Parathyroid adenoma (tissue), 2 donors: Measurements from ENCODE around the gene CRTC2.

ENCODE experiments used
- H2AFZ ChIP-seq: fragments of 300-600 bp; sonication (generic); one replicate; pipeline ENCODE4 v1.7.0; 2017; ENCODE audit warnings: antibody characterized with exemption, mild to moderate bottlenecking
- H3K27ac ChIP-seq: fragments of 300-600 bp; sonication (generic); one replicate; pipeline ENCODE4 v1.7.0; 2017
- H3K27me3 ChIP-seq: fragments of 300-600 bp; sonication (generic); one replicate; pipeline ENCODE4 v1.7.0; 2017; ENCODE audit warnings: low read length; ENCODE audit not compliant: control insufficient read depth, insufficient read depth
- H3K36me3 ChIP-seq: fragments of 300-600 bp; sonication (generic); one replicate; pipeline ENCODE4 v1.7.0; 2017; ENCODE audit warnings: low read length; ENCODE audit not compliant: control insufficient read depth, insufficient read depth
- H3K4me1 ChIP-seq: fragments of 300-600 bp; sonication (generic); one replicate; pipeline ENCODE4 v1.7.0; 2017; ENCODE audit warnings: control low read depth
- H3K4me2 ChIP-seq: fragments of 300-600 bp; sonication (generic); one replicate; pipeline ENCODE4 v1.7.0; 2017; ENCODE audit warnings: low read length
- H3K4me3 ChIP-seq: fragments of 300-600 bp; sonication (generic); one replicate; pipeline ENCODE4 v1.7.0; 2017; ENCODE audit warnings: low read depth, low read length
- H3K79me2 ChIP-seq: fragments of 300-600 bp; sonication (generic); one replicate; pipeline ENCODE4 v1.7.0; 2017; ENCODE audit warnings: control low read depth
- H3K9ac ChIP-seq: fragments of 300-600 bp; sonication (generic); one replicate; pipeline ENCODE4 v1.7.0; 2017; ENCODE audit warnings: mild to moderate bottlenecking
- H3K9me3 ChIP-seq: fragments of 300-600 bp; sonication (generic); one replicate; pipeline ENCODE4 v1.7.0; 2017; ENCODE audit warnings: low read length; ENCODE audit not compliant: control insufficient read depth
- TF ChIP-seq, protein P1 (sequence below): fragments of 300-600 bp; sonication (generic); IDR thresholded peaks from one replicate; pipeline ENCODE4 v1.7.0; 2017; ENCODE audit warnings: antibody characterized with exemption, mild to moderate bottlenecking
- donor health status: primary hyperparathyroidism.

Gene CRTC2

DNA sequence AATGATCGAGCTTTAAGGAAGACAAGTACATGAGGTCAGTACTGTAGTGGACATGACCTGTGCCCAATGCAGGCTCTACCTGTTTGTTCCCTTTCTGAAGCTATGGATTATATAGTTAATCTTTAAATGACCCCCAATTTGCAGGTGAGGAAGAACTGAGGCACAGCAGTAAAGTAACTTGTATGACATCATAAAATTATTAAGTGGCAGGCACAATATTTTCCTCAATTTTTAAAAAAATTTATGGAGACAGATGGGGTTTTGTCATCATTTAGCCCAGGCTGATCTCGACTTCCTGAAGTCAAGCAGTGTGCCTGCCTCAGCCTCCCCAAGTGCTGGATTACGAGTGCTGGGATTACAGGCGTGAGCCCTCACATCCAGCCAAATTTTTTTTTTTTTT is 32.0 kb downstream of the CRTC2 start:
- Histone ChIP-seq H3K36me3 (no peaks in the 10 kb centered on the region), H3K4me3 (no peak overlapping the region), H3K27me3 (no peaks in the 10 kb centered on the region), H3K79me2 (no peaks in the 10 kb centered on the region), H3K9me3 (no peaks in the 10 kb centered on the region), H3K4me2 (no peak overlapping the region), H2AFZ (no peak overlapping the region), H3K4me1 (no peaks in the 10 kb centered on the region), H3K9ac (no peak overlapping the region), H3K27ac (no peak overlapping the region)
- TF ChIP-seq, protein P1, sequence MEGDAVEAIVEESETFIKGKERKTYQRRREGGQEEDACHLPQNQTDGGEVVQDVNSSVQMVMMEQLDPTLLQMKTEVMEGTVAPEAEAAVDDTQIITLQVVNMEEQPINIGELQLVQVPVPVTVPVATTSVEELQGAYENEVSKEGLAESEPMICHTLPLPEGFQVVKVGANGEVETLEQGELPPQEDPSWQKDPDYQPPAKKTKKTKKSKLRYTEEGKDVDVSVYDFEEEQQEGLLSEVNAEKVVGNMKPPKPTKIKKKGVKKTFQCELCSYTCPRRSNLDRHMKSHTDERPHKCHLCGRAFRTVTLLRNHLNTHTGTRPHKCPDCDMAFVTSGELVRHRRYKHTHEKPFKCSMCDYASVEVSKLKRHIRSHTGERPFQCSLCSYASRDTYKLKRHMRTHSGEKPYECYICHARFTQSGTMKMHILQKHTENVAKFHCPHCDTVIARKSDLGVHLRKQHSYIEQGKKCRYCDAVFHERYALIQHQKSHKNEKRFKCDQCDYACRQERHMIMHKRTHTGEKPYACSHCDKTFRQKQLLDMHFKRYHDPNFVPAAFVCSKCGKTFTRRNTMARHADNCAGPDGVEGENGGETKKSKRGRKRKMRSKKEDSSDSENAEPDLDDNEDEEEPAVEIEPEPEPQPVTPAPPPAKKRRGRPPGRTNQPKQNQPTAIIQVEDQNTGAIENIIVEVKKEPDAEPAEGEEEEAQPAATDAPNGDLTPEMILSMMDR = no peak

DNA sequence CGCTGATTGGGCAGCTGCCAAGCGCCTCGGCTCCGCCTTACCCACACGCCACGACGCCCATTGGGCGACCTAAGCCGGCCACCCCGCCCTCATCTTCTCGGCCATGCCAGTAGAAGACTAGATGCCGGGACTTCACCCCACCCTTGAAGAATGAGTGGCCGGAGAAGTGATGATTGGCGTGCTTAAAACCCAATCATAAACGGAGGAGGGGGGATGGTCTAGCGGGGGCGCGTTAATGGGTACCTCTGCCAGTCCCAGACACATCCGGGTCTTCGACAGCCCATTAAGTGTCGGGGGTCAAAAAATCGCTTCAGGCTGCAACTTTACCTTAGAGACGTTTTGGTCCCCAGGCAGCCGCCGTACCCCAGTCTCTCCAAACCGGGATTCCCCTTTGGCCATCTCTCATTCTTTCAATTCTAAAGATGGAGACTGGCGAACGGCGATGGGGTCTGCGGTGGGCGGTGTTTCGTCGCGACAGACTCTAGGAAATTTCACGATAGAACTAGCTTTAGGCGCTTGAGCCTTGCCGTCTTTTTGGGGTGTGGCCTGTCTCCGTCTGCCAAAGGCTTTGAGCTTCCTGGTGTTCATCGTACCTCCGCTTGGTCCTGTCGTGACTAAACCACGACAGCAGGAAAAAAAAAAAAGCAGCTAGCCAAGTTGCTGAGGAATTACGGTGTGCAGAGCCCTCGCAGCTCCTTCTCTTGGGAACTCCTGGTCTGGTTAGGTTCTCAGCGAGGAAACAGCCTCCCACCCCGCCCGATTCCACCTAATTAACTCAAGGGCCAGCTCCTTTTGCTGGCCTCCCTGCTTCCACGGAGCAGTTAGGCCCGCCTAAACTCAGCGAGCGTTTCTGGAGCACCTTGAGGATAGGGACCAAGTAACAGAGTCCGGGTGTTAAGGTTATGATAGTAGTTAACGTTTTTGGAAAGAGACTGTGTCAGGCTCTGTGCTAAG is 35.2 kb downstream of the CRTC2 start, which contains the start of gene GATAD2B:
Gene GATAD2B, minus strand, starts transcription at position 1 of the 954 bp plus-strand sequence. CDS start 94,625 bp downstream, outside the sequence.
- no peaks in the 10 kb centered on the region for H3K9me3 ChIP-seq
- no peak within 1 kb of the TSS for H3K9ac ChIP-seq
- TF ChIP-seq, protein P1 = no peak
- no peaks in the 10 kb centered on the region for H3K27me3 ChIP-seq
- H3K79me2 ChIP-seq = peaks cover 2% of the 10 kb centered on the region
- H3K27ac ChIP-seq = peak within 1 kb of the TSS; percentile 75
- no peaks in the 10 kb centered on the region for H3K36me3 ChIP-seq
- H3K4me3 ChIP-seq = peak within 1 kb of the TSS; percentile 95
- H3K4me1 ChIP-seq = peaks cover 6% of the 10 kb centered on the region
- peak within 1 kb of the TSS; percentile 98 for H3K4me2 ChIP-seq
- peak within 1 kb of the TSS; percentile 91 for H2AFZ ChIP-seq

DNA sequence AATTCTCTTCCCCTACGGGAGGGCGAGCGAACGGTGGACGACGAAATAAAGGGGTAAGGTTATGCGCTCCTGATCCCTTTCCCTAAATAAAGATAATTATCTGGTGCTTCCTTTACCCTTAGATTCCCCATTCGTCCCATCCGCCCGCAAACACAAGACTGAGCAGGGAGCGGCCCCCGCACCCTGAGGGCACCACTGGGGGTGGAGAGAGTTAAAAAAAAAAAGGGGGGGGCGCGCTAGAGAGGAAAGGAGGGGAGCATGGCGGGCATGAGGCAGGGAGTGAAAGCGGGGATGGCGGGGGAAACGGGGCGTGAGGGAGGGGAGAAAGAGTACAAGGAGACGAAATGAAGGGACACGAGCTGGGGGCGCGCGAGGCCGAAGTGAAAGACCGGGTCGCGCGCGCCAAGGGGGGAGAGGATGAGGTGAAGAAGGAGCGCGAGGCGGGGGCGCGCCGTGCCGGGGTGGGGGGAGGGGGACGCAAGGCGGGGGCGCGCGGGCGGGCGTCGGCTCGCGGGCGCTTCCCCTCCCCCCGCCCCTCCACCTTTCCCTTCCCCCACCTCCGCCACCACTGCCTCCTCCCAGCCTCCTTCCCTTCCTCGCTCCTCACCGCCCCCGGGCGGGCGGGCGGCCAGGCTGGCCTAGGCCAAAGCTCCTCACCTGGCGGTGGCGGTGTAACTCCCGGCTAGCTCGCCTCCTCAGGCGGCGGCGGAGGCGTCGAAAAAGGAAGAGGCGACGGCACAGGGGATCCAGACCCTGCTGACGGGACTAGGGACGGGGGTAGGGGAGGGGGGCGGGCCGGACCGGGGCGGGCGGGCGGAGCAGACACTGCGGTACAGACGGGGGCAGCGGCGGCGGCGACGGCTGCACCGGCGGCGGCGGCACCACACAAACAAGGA is 36.1 kb downstream of the CRTC2 start:
- Histone ChIP-seq H3K9ac (no peak overlapping the region), H3K4me2 (peak overlapping the region; percentile 89), H2AFZ (peak overlapping the region; percentile 76), H3K9me3 (no peaks in the 10 kb centered on the region), H3K27me3 (no peaks in the 10 kb centered on the region), H3K4me1 (peaks cover 6% of the 10 kb centered on the region), H3K79me2 (peaks cover 8% of the 10 kb centered on the region), H3K27ac (peak overlapping the region; percentile 66), H3K4me3 (peak overlapping the region; percentile 69), H3K36me3 (no peaks in the 10 kb centered on the region)
- TF ChIP-seq, protein P1 = no peak

DNA sequence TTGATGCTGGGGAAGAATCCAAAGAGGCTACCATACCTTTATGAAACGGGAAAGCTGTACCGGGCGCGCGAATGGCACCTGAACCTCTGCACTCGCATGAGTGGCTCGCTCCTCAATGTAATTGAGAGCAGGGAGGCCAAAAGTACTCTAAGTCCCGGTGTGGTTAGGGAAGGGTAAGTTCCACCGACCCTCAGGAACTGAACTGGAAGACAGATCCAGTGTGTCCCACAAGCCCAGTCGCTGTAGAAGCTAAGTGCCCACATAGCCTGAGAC is 36.7 kb downstream of the CRTC2 start:
- Histone ChIP-seq H3K9ac (no peak overlapping the region), H3K27ac (peak overlapping the region; percentile 29), H3K4me1 (peaks cover 6% of the 10 kb centered on the region), H3K79me2 (peaks cover 13% of the 10 kb centered on the region), H3K9me3 (no peaks in the 10 kb centered on the region), H3K27me3 (no peaks in the 10 kb centered on the region), H2AFZ (no peak overlapping the region), H3K4me2 (peak overlapping the region; percentile 89), H3K36me3 (no peaks in the 10 kb centered on the region), H3K4me3 (peak overlapping the region; percentile 69)
- TF ChIP-seq, protein P1 = no peak
